WTC11 (cell line): ENCODE measurements around the gene CYB5B.

Experiments
- FOXP1 ChIP-seq: sonication (generic); formaldehyde crosslinking; IDR thresholded peaks from 2 replicates; pipeline ENCODE4 v1.8.0; 2022; ENCODE audit warnings: missing genetic modification reagents, mild to moderate bottlenecking, moderate library complexity, borderline replicate concordance
- IRF2 ChIP-seq: sonication (generic); formaldehyde crosslinking; IDR thresholded peaks from 2 replicates; pipeline ENCODE4 v1.8.0; 2022; ENCODE audit warnings: low read depth, missing genetic modification reagents, borderline replicate concordance
- TEAD4 ChIP-seq: sonication (generic); formaldehyde crosslinking; IDR thresholded peaks from 2 replicates; pipeline ENCODE4 v1.8.0; 2022; ENCODE audit warnings: mild to moderate bottlenecking, missing genetic modification reagents
- ZNF232 ChIP-seq: sonication (generic); formaldehyde crosslinking; IDR thresholded peaks from 2 replicates; pipeline ENCODE4 v1.8.0; 2022; ENCODE audit warnings: mild to moderate bottlenecking, missing genetic modification reagents
- ZNF263 ChIP-seq: sonication (generic); formaldehyde crosslinking; IDR thresholded peaks from 2 replicates; pipeline ENCODE4 v1.8.1; 2022; ENCODE audit warnings: low read depth, mild to moderate bottlenecking, moderate library complexity, missing genetic modification reagents
- TF ChIP-seq, protein P1 (sequence below): fragments of 200-600 bp; IDR thresholded peaks from 2 replicates; pipeline ENCODE4 v1.8.0; 2022; ENCODE audit warnings: antibody characterized with exemption
- TF ChIP-seq, protein P2 (sequence below): sonication (generic); formaldehyde crosslinking; IDR thresholded peaks from 2 replicates; pipeline ENCODE4 v1.8.0; 2022; ENCODE audit warnings: mild to moderate bottlenecking, missing genetic modification reagents

DNA sequence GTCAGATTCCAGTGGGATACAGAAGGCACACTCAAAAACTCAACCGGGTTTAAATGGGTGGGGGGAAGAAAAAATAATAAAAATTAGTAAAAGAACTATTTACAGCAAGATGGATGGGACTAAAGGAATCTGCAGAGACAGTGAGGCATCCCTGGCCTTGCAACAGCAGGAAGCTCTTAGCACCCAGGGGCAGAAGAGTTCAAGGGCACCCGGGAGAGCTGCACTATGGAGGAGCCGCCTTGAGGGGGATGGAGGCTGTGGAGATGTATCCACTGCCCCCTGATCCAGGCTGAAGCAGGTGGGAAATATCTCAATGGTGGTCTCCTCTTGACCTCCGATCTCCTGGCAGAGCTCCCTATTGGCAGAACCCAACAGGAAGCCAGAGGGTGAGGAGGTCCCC is 72.0 kb downstream of the CYB5B start:
- TF ChIP-seq ZNF263 (no peak), TEAD4 (CRISPR knock-in tag) (no peak), IRF2 (no peak), ZNF232 (CRISPR knock-in tag) (no peak), FOXP1 (CRISPR knock-in tag) (no peak)
- TF ChIP-seq, protein P1, sequence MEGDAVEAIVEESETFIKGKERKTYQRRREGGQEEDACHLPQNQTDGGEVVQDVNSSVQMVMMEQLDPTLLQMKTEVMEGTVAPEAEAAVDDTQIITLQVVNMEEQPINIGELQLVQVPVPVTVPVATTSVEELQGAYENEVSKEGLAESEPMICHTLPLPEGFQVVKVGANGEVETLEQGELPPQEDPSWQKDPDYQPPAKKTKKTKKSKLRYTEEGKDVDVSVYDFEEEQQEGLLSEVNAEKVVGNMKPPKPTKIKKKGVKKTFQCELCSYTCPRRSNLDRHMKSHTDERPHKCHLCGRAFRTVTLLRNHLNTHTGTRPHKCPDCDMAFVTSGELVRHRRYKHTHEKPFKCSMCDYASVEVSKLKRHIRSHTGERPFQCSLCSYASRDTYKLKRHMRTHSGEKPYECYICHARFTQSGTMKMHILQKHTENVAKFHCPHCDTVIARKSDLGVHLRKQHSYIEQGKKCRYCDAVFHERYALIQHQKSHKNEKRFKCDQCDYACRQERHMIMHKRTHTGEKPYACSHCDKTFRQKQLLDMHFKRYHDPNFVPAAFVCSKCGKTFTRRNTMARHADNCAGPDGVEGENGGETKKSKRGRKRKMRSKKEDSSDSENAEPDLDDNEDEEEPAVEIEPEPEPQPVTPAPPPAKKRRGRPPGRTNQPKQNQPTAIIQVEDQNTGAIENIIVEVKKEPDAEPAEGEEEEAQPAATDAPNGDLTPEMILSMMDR = no peak
- TF ChIP-seq, protein P2, sequence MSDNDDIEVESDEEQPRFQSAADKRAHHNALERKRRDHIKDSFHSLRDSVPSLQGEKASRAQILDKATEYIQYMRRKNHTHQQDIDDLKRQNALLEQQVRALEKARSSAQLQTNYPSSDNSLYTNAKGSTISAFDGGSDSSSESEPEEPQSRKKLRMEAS (CRISPR knock-in tag) = no peak
